Gastrocnemius medialis (tissue), 4 donors: ENCODE data around the gene EGLN2.
"Not testable (repeated sequence)": the region's sequence is repeated elsewhere in the genome, so short reads cannot be mapped to it uniquely, and the experiment has no call there.

Experiments used
- POLR2A ChIP-seq, 2 donors: fragments of 450-650 bp; IDR thresholded peaks; one replicate each; pipeline ENCODE4 v1.6.1; 2017; ENCODE audit warnings: antibody characterized with exemption in 2 of 2, mild to moderate bottlenecking in 2 of 2, moderate library complexity in 2 of 2
- TF ChIP-seq, protein P1 (sequence below), 5 experiments: fragments of 450-650 bp in 3 of 5; fragments of 200-600 bp in 2 of 5; sonication (generic) in 2 of 5; IDR thresholded peaks in 4 of 5; conservative IDR thresholded peaks in 1 of 5; 1 replicate in 4 of 5; 2 replicates in 1 of 5; pipeline ENCODE4 v1.5.1; 2016 to 2019; ENCODE audit warnings: antibody characterized with exemption in 5 of 5, mild to moderate bottlenecking in 3 of 5, moderate library complexity in 3 of 5

DNA sequence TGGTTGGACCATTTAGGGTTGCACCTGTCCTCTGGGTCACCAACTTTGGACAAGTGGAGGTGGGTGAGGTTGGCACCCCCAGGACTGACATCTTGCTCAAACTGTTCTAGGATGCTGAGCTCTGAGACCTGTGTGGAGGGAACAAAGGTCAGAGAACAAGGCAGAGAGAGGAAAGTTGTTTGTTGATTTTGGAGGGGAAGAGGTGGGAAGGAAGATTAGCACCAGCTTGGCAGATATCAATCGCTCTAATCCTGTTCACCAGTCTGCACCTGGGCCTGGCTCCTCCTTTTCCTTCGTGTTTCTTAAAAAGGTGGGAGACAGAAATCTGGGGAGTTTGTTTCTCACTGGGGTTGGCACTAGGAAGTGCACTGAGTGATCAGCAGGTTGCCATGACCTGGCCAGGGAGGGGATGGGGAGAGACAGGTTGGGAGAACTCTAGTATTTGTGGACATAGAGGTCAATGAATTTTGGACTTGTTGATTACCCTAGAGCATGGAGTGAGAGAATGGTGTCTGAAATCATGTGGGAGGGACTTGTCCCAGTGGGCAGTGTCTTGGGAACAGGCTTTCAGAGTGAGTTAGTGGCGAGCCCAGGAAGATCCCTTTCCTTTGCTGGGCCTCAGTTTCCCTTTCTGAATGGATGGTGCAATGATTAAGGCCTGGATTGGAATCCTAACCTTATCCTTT lies 53.6 kb downstream of the EGLN2 start:
- TF ChIP-seq POLR2A (IDR thresholded peaks at IDR 0.05): not testable (repeated sequence)
- TF ChIP-seq, protein P1, sequence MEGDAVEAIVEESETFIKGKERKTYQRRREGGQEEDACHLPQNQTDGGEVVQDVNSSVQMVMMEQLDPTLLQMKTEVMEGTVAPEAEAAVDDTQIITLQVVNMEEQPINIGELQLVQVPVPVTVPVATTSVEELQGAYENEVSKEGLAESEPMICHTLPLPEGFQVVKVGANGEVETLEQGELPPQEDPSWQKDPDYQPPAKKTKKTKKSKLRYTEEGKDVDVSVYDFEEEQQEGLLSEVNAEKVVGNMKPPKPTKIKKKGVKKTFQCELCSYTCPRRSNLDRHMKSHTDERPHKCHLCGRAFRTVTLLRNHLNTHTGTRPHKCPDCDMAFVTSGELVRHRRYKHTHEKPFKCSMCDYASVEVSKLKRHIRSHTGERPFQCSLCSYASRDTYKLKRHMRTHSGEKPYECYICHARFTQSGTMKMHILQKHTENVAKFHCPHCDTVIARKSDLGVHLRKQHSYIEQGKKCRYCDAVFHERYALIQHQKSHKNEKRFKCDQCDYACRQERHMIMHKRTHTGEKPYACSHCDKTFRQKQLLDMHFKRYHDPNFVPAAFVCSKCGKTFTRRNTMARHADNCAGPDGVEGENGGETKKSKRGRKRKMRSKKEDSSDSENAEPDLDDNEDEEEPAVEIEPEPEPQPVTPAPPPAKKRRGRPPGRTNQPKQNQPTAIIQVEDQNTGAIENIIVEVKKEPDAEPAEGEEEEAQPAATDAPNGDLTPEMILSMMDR (IDR thresholded peaks at IDR 0.05 in 4 of 5, conservative IDR thresholded peaks at IDR 0.05 in 1 of 5): not testable (repeated sequence)
